ENCODE data around the gene TGM6.

DNA sequence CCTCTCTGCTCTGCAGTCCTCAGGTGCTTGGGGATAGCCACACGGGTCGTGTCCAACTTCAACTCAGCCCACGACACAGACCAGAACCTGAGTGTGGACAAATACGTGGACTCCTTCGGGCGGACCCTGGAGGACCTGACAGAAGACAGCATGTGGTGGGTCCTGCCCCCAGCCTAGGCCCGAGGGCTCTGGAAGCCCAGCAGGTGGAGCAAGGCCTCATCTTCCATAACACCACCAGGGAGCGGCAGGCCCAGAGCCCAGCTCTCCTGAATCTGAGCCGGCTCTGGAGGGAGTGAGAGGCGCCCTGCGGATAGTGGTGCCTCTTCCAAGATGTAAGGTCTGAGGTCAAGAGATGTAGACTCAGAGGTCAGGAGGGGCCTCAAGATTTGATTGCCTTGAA lies 19.6 kb downstream of the TGM6 start:
- TF ChIP-seq EZH2 (IDR thresholded peaks at IDR 0.05; ENCODE audit: low read length, unreplicated experiment) (no peak), EZH2phosphoT487 (IDR thresholded peaks at IDR 0.05; ENCODE audit: borderline replicate concordance, low read length) (no peak)
- TF ChIP-seq, protein P1, sequence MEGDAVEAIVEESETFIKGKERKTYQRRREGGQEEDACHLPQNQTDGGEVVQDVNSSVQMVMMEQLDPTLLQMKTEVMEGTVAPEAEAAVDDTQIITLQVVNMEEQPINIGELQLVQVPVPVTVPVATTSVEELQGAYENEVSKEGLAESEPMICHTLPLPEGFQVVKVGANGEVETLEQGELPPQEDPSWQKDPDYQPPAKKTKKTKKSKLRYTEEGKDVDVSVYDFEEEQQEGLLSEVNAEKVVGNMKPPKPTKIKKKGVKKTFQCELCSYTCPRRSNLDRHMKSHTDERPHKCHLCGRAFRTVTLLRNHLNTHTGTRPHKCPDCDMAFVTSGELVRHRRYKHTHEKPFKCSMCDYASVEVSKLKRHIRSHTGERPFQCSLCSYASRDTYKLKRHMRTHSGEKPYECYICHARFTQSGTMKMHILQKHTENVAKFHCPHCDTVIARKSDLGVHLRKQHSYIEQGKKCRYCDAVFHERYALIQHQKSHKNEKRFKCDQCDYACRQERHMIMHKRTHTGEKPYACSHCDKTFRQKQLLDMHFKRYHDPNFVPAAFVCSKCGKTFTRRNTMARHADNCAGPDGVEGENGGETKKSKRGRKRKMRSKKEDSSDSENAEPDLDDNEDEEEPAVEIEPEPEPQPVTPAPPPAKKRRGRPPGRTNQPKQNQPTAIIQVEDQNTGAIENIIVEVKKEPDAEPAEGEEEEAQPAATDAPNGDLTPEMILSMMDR (conservative IDR thresholded peaks at IDR 0.05; ENCODE audit: low read depth, low read length), result no peak
